Measurements from ENCODE around the gene DHCR24.

DNA sequence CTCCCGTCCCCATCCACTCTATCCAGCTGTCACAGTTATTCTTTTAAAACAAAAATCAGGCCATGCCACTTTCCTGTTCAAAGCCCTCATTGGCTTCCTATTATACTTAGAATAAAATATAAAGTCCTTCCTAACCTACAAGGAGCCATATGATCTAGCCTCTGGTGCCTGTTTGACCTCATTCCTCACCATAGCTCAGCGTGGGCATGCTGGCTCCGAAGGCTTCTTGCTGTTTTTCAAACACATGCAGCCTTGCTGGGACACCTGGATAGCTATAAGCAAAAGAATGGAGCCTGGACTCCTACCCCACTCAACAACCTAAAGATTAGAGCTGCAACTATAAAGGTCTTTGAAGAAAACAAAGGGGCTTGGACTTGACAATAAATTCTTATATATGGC is 23.7 kb downstream of the DHCR24 start:
- TF ChIP-seq, protein P1, sequence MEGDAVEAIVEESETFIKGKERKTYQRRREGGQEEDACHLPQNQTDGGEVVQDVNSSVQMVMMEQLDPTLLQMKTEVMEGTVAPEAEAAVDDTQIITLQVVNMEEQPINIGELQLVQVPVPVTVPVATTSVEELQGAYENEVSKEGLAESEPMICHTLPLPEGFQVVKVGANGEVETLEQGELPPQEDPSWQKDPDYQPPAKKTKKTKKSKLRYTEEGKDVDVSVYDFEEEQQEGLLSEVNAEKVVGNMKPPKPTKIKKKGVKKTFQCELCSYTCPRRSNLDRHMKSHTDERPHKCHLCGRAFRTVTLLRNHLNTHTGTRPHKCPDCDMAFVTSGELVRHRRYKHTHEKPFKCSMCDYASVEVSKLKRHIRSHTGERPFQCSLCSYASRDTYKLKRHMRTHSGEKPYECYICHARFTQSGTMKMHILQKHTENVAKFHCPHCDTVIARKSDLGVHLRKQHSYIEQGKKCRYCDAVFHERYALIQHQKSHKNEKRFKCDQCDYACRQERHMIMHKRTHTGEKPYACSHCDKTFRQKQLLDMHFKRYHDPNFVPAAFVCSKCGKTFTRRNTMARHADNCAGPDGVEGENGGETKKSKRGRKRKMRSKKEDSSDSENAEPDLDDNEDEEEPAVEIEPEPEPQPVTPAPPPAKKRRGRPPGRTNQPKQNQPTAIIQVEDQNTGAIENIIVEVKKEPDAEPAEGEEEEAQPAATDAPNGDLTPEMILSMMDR (conservative IDR thresholded peaks at IDR 0.05; ENCODE audit: low read depth in 2 of 2): no peak
- TF ChIP-seq POLR2AphosphoS5 (IDR thresholded peaks at IDR 0.05; ENCODE audit: low read depth) (no peak), EZH2 (IDR thresholded peaks at IDR 0.05; ENCODE audit: low read depth, unreplicated experiment) (no peak), ETS1 (IDR thresholded peaks at IDR 0.05) (no peak), JUNB (IDR thresholded peaks at IDR 0.05; ENCODE audit: unreplicated experiment) (no peak), STAT1 (IDR thresholded peaks at IDR 0.05; ENCODE audit: unreplicated experiment) (no peak), ZNF331 (CRISPR knock-in tag; IDR thresholded peaks at IDR 0.05; ENCODE audit: low read depth) (no peak), CREB1 (CRISPR knock-in tag; IDR thresholded peaks at IDR 0.05; ENCODE audit: low read depth) (no peak), NANOG (IDR thresholded peaks at IDR 0.05; ENCODE audit: borderline replicate concordance) (no peak), EZH2phosphoT487 (IDR thresholded peaks at IDR 0.05; ENCODE audit: unreplicated experiment) (no peak)
- TF ChIP-seq, protein P2, sequence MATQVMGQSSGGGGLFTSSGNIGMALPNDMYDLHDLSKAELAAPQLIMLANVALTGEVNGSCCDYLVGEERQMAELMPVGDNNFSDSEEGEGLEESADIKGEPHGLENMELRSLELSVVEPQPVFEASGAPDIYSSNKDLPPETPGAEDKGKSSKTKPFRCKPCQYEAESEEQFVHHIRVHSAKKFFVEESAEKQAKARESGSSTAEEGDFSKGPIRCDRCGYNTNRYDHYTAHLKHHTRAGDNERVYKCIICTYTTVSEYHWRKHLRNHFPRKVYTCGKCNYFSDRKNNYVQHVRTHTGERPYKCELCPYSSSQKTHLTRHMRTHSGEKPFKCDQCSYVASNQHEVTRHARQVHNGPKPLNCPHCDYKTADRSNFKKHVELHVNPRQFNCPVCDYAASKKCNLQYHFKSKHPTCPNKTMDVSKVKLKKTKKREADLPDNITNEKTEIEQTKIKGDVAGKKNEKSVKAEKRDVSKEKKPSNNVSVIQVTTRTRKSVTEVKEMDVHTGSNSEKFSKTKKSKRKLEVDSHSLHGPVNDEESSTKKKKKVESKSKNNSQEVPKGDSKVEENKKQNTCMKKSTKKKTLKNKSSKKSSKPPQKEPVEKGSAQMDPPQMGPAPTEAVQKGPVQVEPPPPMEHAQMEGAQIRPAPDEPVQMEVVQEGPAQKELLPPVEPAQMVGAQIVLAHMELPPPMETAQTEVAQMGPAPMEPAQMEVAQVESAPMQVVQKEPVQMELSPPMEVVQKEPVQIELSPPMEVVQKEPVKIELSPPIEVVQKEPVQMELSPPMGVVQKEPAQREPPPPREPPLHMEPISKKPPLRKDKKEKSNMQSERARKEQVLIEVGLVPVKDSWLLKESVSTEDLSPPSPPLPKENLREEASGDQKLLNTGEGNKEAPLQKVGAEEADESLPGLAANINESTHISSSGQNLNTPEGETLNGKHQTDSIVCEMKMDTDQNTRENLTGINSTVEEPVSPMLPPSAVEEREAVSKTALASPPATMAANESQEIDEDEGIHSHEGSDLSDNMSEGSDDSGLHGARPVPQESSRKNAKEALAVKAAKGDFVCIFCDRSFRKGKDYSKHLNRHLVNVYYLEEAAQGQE (IDR thresholded peaks at IDR 0.05; ENCODE audit: unreplicated experiment): no peak
